Measurements from ENCODE around the gene MDGA2.

- TF ChIP-seq CTCF (conservative IDR thresholded peaks at IDR 0.05; ENCODE audit: low read depth, low read length) (no peak), SMC3 (IDR thresholded peaks at IDR 0.05; ENCODE audit: low read depth, low read length) (no peak), MAFK (IDR thresholded peaks at IDR 0.05; ENCODE audit: low read depth, low read length) (no peak), POLR2A (IDR thresholded peaks at IDR 0.05; ENCODE audit: low read depth, low read length) (no peak), USF2 (IDR thresholded peaks at IDR 0.05; ENCODE audit: low read depth, low read length) (no peak), CEBPB (IDR thresholded peaks at IDR 0.05; ENCODE audit: low read depth, low read length) (no peak), RCOR1 (IDR thresholded peaks at IDR 0.05; ENCODE audit: insufficient replicate concordance, low read length) (no peak), MAZ (IDR thresholded peaks at IDR 0.05; ENCODE audit: borderline replicate concordance, low read depth, low read length) (no peak), RAD21 (IDR thresholded peaks at IDR 0.05; ENCODE audit: low read length) (no peak), NFE2L2 (IDR thresholded peaks at IDR 0.05; ENCODE audit: low read depth, low read length) (no peak), BHLHE40 (IDR thresholded peaks at IDR 0.05; ENCODE audit: low read depth, low read length) (no peak), CHD1 (IDR thresholded peaks at IDR 0.05; ENCODE audit: low read depth, low read length) (no peak)
Measured at GRCh38 chr14:46988312-46988711, 687.1 kb downstream of the MDGA2 start.

Measured in IMR-90 (cell line).